Thyroid gland (tissue), 4 donors: ENCODE data around the gene OTOF. TPM values are rescaled to one million over a fixed set of nuclear protein-coding genes. Genes with fewer than 3 reads are reported as not detected.

Experiments used
- DNase-seq, 2 donors: peaks; one replicate each; pipeline ENCODE4 v3.0.0-alpha.2; 2019
- H3K27ac ChIP-seq, 3 donors: fragments of 200-600 bp; sonication (generic); 1 replicate in 2 of 3; 2 replicates in 1 of 3; pipeline ENCODE4 v1.5.1; 2016 to 2019; ENCODE audit warnings: mild to moderate bottlenecking in 1 of 3, moderate library complexity in 1 of 3
- H3K27me3 ChIP-seq: fragments of 200-600 bp; sonication (generic); one replicate; pipeline ENCODE4 v1.5.1; 2019
- H3K36me3 ChIP-seq, 2 donors: fragments of 200-600 bp; sonication (generic); one replicate each; pipeline ENCODE4 v1.5.1; 2016 to 2019
- H3K4me1 ChIP-seq, 2 donors: fragments of 200-600 bp; sonication (generic); one replicate each; pipeline ENCODE4 v1.5.1; 2017 to 2019
- H3K4me3 ChIP-seq, 3 donors: fragments of 200-600 bp; sonication (generic); replicated peaks in 1 of 3; 1 replicate in 2 of 3; 2 replicates in 1 of 3; pipeline ENCODE4 v1.5.1; 2016; ENCODE audit warnings: mild to moderate bottlenecking in 1 of 3
- H3K9me3 ChIP-seq: fragments of 200-600 bp; sonication (generic); one replicate; pipeline ENCODE4 v1.5.1; 2017
- CTCF ChIP-seq, 6 experiments: fragments of 200-600 bp in 3 of 6; fragments of 450-650 bp in 3 of 6; sonication (generic) in 3 of 6; IDR thresholded peaks; one replicate each; pipeline ENCODE4 v1.5.1; 2016 to 2019; ENCODE audit warnings: antibody characterized with exemption in 6 of 6, mild to moderate bottlenecking in 2 of 6, inconsistent platforms in 1 of 6, moderate library complexity in 1 of 6
- POLR2A ChIP-seq, 2 donors: fragments of 450-650 bp; IDR thresholded peaks; one replicate each; pipeline ENCODE4 v1.6.1; 2017; ENCODE audit warnings: antibody characterized with exemption in 2 of 2, mild to moderate bottlenecking in 2 of 2, moderate library complexity in 1 of 2
- WGBS, 2 donors: methylation state at CpG; one replicate each; pipeline ENCODE4 v1.1.5; 2017; 5-methylcytosine and 5-hydroxymethylcytosine counted together
- intact Hi-C: fragments of 100-400 bp; cut with DNase I; formaldehyde crosslinking; loops from one replicate; pipeline ENCODE4 v1.15.1; 2023
- total RNA-seq, 4 donors: library from RNA; depleted of rRNA; stranded (reverse); fragments of >200 nt; gene quantifications; one replicate each; pipeline ENCODE4 v1.2.3, GENCODE V29; 2016

Gene OTOF
- total RNA-seq, 4 donors from 2014 or later = 0.67 TPM; not detected in 3

DNA sequence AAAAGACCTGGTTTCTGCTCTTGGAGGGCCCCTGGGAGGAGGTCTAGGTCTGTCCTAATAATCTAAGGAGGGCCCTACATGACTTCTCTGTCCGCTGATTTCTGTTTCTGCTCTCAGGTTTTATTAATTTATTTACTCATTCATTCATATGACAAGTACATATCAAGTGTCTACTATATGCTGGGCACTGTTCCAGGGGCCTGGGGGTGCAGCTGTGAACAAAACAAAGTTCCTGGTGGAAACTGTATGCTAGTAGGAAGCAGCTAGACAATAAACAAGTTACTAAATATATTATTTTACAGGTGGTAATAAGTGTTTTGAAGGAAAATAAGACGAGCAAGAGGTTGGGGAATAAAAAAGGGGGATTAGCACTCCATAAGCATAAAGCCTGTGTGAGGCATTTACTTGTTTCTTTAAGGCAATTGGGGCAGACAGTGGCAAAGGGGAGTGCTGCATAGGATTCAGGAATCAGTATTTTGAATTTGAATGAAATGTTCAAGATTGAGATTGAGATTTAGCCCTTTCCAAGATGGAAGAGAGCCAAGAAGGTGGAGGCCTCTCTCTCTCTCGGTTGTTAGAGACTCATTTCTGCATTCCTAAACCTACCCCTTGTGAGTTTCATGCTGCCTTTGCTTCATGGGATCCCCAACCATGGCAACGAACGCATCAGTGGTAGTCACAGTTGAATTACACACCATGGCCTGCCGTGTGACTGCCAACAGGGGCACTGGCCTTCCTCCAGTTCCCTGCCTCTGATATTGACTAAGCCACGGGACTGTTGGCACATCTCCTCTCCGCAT lies 47.9 kb downstream of the OTOF start:
- no peak for TF ChIP-seq CTCF (IDR thresholded peaks at IDR 0.05)
- no peak for TF ChIP-seq POLR2A (IDR thresholded peaks at IDR 0.05)
- Histone ChIP-seq H3K9me3 (no peaks in the 10 kb centered on the region), H3K4me1 (peaks cover 0 to 10% of the 10 kb centered on the region in 2 donors), H3K36me3 (no peaks in the 10 kb centered on the region), H3K4me3 (no peak overlapping the region), H3K27ac (peak overlapping the region in 2 of 3 donors; percentile 12 to 21), H3K27me3 (no peaks in the 10 kb centered on the region)
- 37 to 39% methylated on average over 8 of the region's 8 CpGs for WGBS, 2 donors
- intact Hi-C loops = no loop called here
- DNase-seq = peak; percentile 71 to 86

DNA sequence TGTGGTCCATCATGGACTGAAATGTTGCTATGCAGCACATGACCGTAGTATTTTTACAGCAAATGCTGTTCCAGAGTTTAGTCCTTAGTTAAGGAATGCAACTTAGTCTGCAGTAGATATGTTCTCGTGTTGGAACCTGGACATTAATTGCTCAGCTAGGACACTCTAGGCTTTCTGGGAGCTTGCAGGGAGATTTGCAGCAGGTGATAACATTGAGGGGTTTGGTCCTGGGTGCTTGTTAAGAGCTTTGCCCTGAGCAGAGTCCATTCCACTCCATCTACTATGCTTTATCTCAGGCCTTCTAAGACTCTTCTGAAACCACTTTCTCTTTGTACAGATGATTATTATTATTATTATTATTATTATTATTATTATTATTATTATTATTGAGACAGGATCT lies 49.1 kb downstream of the OTOF start:
- intact Hi-C loops = no loop called here
- WGBS, 2 donors = 93 to 98% methylated on average over 2 of the region's 2 CpGs

DNA sequence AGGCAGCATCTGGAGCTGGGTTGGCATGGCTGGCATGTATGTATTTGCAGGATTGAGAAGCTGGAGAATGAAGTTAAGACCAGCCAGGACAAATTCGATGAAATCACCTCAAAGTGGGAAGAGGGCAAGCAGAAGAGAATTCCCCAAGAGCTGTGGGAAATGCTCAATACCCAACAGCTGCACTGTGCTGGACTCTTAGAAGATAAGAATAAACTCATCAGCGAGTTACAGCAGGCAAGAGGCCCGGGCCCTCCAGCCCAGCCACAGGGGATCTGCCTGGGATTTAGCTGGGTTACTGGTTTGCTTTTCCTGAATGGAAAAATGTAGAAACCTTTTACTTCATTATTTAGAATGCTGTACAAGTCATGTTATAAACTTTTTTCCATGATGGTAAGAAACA lies 53.7 kb downstream of the OTOF start:
- H3K4me3 ChIP-seq = no peak overlapping the region
- no peak for DNase-seq
- no peaks in the 10 kb centered on the region for H3K36me3 ChIP-seq
- no peak overlapping the region for H3K27ac ChIP-seq
- no peaks in the 10 kb centered on the region for H3K27me3 ChIP-seq
- H3K4me1 ChIP-seq = no peaks in the 10 kb centered on the region
- TF ChIP-seq CTCF (IDR thresholded peaks at IDR 0.05) (no peak), POLR2A (IDR thresholded peaks at IDR 0.05) (no peak)
- intact Hi-C loops = no loop called here
- WGBS, 2 donors = 60 to 91% methylated on average over 3 of the region's 3 CpGs
- H3K9me3 ChIP-seq = no peaks in the 10 kb centered on the region

More for the DNA sequence above, 49.1 kb downstream of the OTOF start:
- Histone ChIP-seq H3K27me3 (no peaks in the 10 kb centered on the region), H3K9me3 (no peaks in the 10 kb centered on the region), H3K27ac (no peak overlapping the region), H3K4me1 (peaks cover 0 to 10% of the 10 kb centered on the region in 2 donors), H3K4me3 (no peak overlapping the region), H3K36me3 (no peaks in the 10 kb centered on the region)
- DNase-seq = no peak
- no peak for TF ChIP-seq CTCF (IDR thresholded peaks at IDR 0.05)
- TF ChIP-seq POLR2A (IDR thresholded peaks at IDR 0.05) = no peak

GRCh38 chr2:26423750-26424149 lies 54.2 kb downstream of the OTOF start:
- TF ChIP-seq CTCF (IDR thresholded peaks at IDR 0.05) (no peak), POLR2A (IDR thresholded peaks at IDR 0.05) (no peak)
- H3K4me3 ChIP-seq = no peak overlapping the region
- no peak for DNase-seq
- H3K9me3 ChIP-seq = no peaks in the 10 kb centered on the region
- 87 to 90% methylated on average over 9 of the region's 9 CpGs for WGBS, 2 donors
- no peaks in the 10 kb centered on the region for H3K36me3 ChIP-seq
- H3K27ac ChIP-seq = no peak overlapping the region
- intact Hi-C loops = no loop called here
- H3K27me3 ChIP-seq = no peaks in the 10 kb centered on the region
- H3K4me1 ChIP-seq = no peaks in the 10 kb centered on the region

DNA sequence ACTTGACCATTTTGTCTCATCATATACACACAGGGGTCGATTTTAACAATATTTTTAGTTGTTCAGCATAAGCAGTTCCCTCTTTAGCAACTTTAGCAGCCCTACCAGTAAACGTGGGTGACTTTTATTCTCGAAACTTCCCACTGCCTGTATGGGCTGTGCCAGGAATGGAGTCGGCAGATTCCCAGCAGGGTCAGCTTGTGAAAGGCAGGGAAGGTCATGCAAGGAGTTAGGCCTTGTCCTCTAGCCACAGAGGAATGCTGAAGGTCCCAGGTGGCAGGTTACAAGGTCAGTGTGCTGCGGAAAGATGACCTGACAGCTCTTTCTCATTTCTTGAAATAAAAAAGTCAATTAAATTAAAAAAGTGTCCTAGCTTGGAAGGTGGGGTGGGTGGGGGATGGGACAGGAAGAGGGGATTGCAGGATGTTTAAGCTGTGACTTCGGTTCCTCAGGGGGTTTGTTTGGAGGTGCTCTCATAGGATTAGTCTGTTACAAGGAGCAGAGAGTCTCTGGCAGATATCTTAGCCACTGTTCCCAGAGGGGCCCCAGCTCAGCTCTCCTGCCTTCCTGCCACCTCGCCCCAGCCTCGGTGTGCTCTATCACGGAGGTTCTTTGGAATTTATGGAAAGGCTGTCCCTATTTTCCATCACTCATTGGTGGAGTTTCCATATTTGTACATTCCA lies 54.8 kb downstream of the OTOF start:
- H3K4me3 ChIP-seq = no peak overlapping the region
- H3K4me1 ChIP-seq = no peaks in the 10 kb centered on the region
- H3K36me3 ChIP-seq = no peaks in the 10 kb centered on the region
- intact Hi-C loops = no loop called here
- 64 to 65% methylated on average over 9 of the region's 9 CpGs for WGBS, 2 donors
- no peaks in the 10 kb centered on the region for H3K27me3 ChIP-seq
- no peak for TF ChIP-seq CTCF (IDR thresholded peaks at IDR 0.05)
- TF ChIP-seq POLR2A (IDR thresholded peaks at IDR 0.05) = no peak
- no peaks in the 10 kb centered on the region for H3K9me3 ChIP-seq
- H3K27ac ChIP-seq = no peak overlapping the region
- no peak for DNase-seq
